Stimulated activated CD8-positive, alpha-beta memory T cell treated with anti-CD3 and anti-CD28 coated beads, Interleukin-12 subunit alpha, Interleukin-12 subunit beta, amount 100 ng/mL, for 24 hours (primary cell): Measurements from ENCODE around the gene C16orf74.

Source experiments
- DNase-seq: peaks from one replicate; pipeline ENCODE4 v3.0.0-alpha.2; 2020; ENCODE audit errors: extremely low read depth

C16orf74 gene

GRCh38 chr16:85717393-85718152 is 33.3 kb downstream of the C16orf74 start:
- no peak for DNase-seq

- DNase-seq: no peak
These were observed 34.2 kb downstream of the C16orf74 start for GRCh38 chr16:85716680-85717038.

GRCh38 chr16:85716022-85716679 is 34.7 kb downstream of the C16orf74 start:
- no peak for DNase-seq

- DNase-seq: no peak
These were observed 35.5 kb downstream of the C16orf74 start for GRCh38 chr16:85715169-85716021.

- DNase-seq: no peak
These were observed 38.1 kb downstream of the C16orf74 start for GRCh38 chr16:85712801-85713200.

GRCh38 chr16:85711982-85712587 is 38.8 kb downstream of the C16orf74 start:
- no peak for DNase-seq

GRCh38 chr16:85710732-85711131 is 40.2 kb downstream of the C16orf74 start:
- DNase-seq: no peak

GRCh38 chr16:85709766-85710585 is 40.9 kb downstream of the C16orf74 start:
- no peak for DNase-seq

- no peak for DNase-seq
These were observed 42.6 kb downstream of the C16orf74 start for GRCh38 chr16:85708338-85708737.

GRCh38 chr16:85707528-85708095 is 43.3 kb downstream of the C16orf74 start:
- DNase-seq: no peak

GRCh38 chr16:85706449-85707034 is 44.4 kb downstream of the C16orf74 start:
- DNase-seq: no peak

- DNase-seq: no peak
These were observed 45.7 kb downstream of the C16orf74 start for GRCh38 chr16:85704900-85705846.

GRCh38 chr16:85704011-85704410 is 46.9 kb downstream of the C16orf74 start:
- DNase-seq: no peak

GRCh38 chr16:85699628-85700027 is 51.3 kb downstream of the C16orf74 start:
- no peak for DNase-seq

- DNase-seq: no peak
These were observed 51.8 kb downstream of the C16orf74 start for GRCh38 chr16:85698935-85699558.

- no peak for DNase-seq
These were observed 52.4 kb downstream of the C16orf74 start for GRCh38 chr16:85698459-85698891.

- DNase-seq: no peak
These were observed 53.5 kb downstream of the C16orf74 start for GRCh38 chr16:85697431-85697830.

- no peak for DNase-seq
These were observed 54.1 kb downstream of the C16orf74 start for GRCh38 chr16:85696781-85697180.
